Measurements from ENCODE around the gene PRMT6. TPM values are rescaled to one million over a fixed set of nuclear protein-coding genes. Genes with fewer than 3 reads are reported as not detected.
"Not testable (repeated sequence)": the region's sequence is repeated elsewhere in the genome, so short reads cannot be mapped to it uniquely, and the experiment has no call there.

The PRMT6 gene
- total and polyA plus RNA-seq, 11 donors: 2.8 to 9.0 (median 4.2) TPM

DNA sequence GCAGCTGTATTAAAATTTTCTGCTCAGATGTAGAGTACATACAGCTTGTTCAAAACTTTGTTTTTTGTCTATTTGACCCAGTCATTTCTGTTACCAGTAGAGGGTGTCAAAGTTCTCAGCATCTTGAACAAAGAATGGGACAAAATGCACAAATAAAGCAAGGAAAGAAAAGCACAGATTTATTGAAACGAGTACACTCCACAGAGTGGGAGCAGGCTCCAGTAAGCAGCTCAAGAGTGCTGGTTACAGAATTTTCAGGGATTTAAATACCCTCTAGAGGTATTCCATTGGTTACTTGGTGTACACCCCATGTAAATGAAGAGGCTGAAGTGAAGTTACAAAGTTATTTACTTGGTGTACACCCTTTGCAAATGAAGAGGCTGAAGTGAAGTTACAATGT lies 8.9 kb upstream of the PRMT6 start:
- Histone ChIP-seq H3K4me3 (no peak overlapping the region), H3K27ac (no peak overlapping the region), H3K9me3 (peaks cover 0 to 3% (median 0%) of the 10 kb centered on the region in 12 donors), H3K4me1 (no peaks in the 10 kb centered on the region), H3K36me3 (no peaks in the 10 kb centered on the region), H3K27me3 (no peaks in the 10 kb centered on the region)
- DNase-seq: no peak
- no peak for TF ChIP-seq CTCF (IDR thresholded peaks at IDR 0.05)
- no peak for TF ChIP-seq POLR2A (IDR thresholded peaks at IDR 0.05)
- ATAC-seq: no peak
- WGBS, 4 donors: 74 to 91% (median 77%) methylated on average over 1 of the region's 1 CpG
- intact Hi-C loops (cut with DNase I): no loop called here

- Histone ChIP-seq H3K4me1 (no peaks in the 10 kb centered on the region), H3K36me3 (no peaks in the 10 kb centered on the region), H3K4me3 (no peak overlapping the region), H3K9me3 (peaks cover 0 to 3% (median 0%) of the 10 kb centered on the region in 12 donors), H3K27me3 (no peaks in the 10 kb centered on the region), H3K27ac (no peak overlapping the region)
- ATAC-seq: no peak
- no peak for DNase-seq
- intact Hi-C loops (cut with DNase I): no loop called here
- TF ChIP-seq POLR2A (IDR thresholded peaks at IDR 0.05): no peak
- TF ChIP-seq CTCF (IDR thresholded peaks at IDR 0.05): no peak
These were observed 8.2 kb upstream of the PRMT6 start for GRCh38 chr1:107048241-107048640.

DNA sequence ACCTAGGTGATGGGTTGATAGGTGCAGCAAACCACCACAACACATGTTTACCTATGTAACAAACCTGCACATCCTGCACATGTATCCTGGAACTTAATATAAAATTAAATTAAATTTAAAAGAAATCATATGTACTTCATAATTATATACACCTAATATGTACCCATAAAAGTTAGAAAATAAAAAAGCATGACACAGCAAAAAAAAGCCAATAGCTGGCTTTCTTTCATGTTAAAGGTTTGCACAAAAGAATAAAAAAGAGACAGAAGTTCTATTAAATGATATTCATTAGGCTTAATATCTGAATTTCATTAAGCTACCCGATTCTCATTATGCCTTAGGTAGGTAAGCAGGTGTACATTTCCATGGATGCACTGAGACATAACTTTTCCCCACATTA lies 5.2 kb upstream of the PRMT6 start:
- Histone ChIP-seq H3K27ac (no peak overlapping the region), H3K36me3 (no peaks in the 10 kb centered on the region), H3K4me1 (peaks cover 0 to 4% (median 0%) of the 10 kb centered on the region in 12 donors), H3K4me3 (no peak overlapping the region), H3K9me3 (peaks cover 0 to 3% (median 0%) of the 10 kb centered on the region in 12 donors), H3K27me3 (no peaks in the 10 kb centered on the region)
- intact Hi-C loops (cut with DNase I): no loop called here
- 76 to 94% (median 89%) methylated on average over 1 of the region's 1 CpG for WGBS, 4 donors
- no peak for ATAC-seq
- TF ChIP-seq CTCF (IDR thresholded peaks at IDR 0.05) (no peak), POLR2A (IDR thresholded peaks at IDR 0.05) (no peak)
- no peak for DNase-seq

DNA sequence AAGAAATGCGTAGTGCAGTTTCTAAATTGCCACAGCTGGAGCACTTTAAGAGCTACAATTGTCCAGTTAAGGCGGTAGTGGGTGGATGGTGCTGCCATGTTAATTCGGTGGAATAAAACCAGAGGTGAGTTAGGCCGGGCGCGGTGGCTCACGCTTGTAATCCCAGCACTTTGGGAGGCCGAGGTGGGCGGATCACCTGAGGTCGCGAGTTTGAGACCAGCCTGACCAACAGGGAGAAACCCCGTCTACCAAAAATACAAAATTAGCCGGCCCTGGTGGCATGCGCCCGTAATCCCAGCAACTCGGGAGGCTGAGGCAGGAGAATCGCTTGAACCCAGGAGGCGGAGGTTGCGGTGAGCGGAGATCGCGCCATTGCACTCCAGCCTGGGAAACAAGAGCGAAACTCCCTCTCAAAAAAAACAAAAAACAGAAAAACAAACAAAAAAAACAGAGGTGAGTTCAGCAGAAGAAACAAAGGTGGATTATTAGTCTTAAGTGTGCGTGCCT lies 502 bp upstream of the PRMT6 start:
- H3K27me3 ChIP-seq; DNase-seq; H3K36me3 ChIP-seq; intact Hi-C loops (cut with DNase I); H3K9me3 ChIP-seq; ATAC-seq: not testable (repeated sequence)
- peaks cover 0 to 21% (median 8%) of the 10 kb centered on the region in 12 donors for H3K4me1 ChIP-seq
- peak overlapping the region; percentile 65 to 96 (median 76) for H3K4me3 ChIP-seq
- WGBS, 4 donors: 86 to 89% (median 87%) methylated on average over 24 of the region's 24 CpGs
- H3K27ac ChIP-seq: peak overlapping the region; percentile 34 to 91 (median 84)
